Measurements from ENCODE around the gene ZNF75A. TPM values are rescaled to one million over a fixed set of nuclear protein-coding genes. Genes with fewer than 3 reads are reported as not detected.

The ZNF75A gene
- total RNA-seq: 35.8 and 36.5 TPM in 2 replicates

DNA sequence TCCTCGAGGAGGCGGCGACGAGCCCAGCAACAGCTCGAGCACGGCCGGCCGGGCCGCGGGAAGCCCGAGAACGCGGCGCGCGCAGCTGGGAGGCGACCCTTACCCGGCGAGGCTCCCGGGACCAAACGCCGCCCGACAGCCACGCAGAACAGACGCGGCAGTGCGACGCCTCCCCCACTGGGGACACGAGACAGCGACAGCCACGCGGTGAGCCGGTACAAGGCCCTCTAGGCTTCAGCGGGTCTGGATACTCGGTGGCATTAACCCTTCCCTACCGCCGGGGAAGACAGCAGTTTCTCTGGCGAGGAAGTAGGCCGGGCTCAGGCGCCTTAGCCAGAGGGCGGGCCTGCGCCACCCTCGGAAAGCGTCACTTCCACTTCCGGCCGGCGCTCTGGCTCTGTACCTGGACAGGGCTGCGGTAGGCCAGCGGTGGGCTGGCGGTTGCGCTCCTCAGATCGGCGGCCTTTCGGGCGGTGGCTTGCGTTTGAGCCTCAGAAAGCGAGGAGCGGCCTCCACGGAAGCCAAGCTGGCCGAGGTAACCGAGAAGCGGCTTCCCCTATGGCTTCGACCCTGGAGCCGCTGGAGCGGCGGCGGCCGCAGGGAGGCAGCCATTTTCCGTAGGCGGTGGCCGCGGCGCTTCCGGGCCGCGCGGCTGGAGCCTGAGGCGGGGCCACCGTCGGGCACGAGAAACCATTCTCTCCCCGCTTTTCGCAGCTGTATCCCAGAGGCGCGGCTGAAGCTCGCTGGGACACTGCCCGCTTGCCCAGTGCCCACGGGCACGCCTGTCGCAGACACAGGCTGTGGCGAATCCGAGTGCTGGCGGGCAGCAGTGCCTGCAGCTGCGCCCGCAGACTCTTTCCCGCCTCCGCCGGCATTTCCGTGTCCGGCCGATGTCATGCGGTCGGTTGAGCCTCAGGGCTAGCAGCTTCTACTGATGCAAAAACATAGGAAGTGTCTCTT, at the start of gene ZNF75A, which contains the start of gene TIGD7:
Gene ZNF75A, plus strand, starts transcription at position 389 of the 960 bp plus-strand sequence. CDS start 2,932 bp downstream, outside the sequence.
Gene TIGD7, minus strand, starts transcription at position 322 of the 960 bp plus-strand sequence. CDS start 4,816 bp downstream, outside the sequence.

DNA sequence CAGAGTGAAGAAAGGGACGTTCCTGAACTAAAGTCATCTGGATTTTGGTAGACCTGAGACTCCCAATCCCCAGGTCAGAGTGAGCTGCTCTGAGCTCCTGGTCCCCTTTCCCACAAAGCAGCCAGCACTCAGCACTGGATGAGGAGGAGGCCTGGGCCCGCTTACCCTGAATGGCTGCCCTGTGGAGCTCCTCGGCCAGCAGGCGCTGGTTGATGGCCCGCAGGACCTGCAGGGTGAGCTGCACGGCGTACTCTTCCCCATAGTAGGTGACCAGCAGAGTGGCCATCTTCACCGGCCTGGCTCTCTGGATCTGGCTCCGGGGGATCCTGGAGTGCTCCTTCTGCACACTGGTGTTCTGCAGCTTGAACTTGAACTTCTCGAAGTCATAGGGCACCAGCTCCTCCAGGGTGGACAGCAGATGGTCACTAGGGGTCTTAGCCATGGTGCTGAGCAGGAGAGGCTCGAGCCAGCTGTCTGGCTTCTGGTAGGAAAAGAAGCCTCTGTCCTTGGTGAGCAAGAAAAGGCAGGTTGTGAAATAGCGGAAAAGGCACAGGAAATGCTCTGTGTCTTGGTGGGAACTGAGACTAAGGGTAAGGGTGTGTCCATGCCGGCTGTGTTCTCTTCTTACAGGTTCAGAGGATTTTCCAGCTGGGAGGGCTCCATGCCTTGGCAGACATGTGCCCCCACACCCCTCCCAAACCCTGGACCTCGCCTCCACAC, 49.0 kb upstream of the ZNF75A start, which contains the start of gene MEFV:
Gene MEFV, minus strand, starts transcription at position 488 of the 720 bp plus-strand sequence. Its CDS starts 46 bp downstream, at position 442.

DNA sequence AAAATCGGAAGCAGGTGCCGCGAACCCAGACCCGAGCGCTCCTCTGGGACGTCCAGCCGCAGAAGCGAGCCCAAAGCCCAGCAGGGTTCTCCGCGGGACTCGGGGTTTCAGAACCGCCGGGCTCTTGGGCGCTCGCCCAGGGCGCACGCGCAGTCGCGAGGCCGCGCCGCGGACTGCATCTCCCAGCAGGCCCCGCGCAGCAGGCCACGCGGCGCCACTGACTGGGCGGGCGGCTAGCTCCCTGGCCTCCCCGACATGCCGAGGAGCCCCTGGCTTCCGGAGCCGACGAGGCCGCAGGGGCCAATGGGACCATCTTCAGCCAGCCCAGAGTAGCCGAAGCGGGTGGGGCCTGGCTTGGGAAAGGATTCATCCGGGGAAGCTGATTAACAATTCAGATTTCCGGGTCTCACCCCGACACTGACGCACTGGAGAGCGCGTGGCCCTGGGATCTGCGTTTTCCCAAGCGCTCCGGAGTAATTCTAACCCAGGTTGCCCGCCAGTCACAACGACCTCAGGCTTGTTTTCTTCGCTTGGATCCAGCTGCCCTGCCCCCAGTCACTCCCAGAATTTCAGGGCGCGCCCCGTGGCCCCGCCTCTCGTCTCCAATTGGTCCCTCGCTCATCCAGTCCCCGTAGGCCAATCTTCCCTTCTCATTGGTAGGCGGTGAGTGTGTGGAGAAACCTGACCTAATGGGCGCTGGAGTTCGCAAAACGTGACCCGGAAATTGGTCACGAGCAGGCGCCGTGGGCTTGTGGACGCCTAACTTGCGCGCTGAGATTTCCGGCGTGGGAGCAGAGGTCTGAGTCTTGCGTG, 22.4 kb upstream of the ZNF75A start, which contains the start of gene ZNF263:
Gene ZNF263, plus strand, starts transcription at position 762 of the 813 bp plus-strand sequence. CDS start 328 bp downstream, outside the sequence.

DNA sequence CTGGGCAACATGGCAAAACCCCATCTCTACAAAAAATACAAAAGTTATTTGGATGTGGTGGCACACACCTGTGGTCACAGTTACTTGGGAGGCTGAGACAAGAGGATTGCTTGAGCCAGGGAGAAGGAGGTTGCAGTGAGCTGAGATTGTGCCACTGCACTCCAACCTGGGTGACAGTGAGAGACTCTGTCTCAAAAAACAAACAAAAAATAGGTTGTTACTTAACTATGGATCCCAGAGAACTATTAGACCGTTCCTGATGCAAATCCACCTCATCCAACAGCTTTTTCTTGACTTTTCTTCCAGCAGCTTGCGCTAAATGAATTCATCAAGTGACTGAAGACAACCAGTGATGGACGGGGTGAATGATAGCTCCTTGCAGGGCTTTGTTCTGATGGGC, 50.3 kb downstream of the ZNF75A start, which contains the start of gene OR2C1:
Gene OR2C1, plus strand, starts transcription at position 301 of the 400 bp plus-strand sequence. Its CDS starts 52 bp downstream, at position 353.

Other genes with a start within 250 kb of the ZNF75A start
- gene IL32, start 239.9 kb upstream of the ZNF75A start, total RNA-seq: 0.79 and 7.4 TPM in 2 replicates
- not detected in 2 replicates for gene ZSCAN10, start 206.2 kb upstream of the ZNF75A start, total RNA-seq
- 13.7 and 19.2 TPM in 2 replicates for gene ZNF205, start 192.9 kb upstream of the ZNF75A start, total RNA-seq
- 11.4 and 13.2 TPM in 2 replicates for gene ZNF213, start 170.5 kb upstream of the ZNF75A start, total RNA-seq
- gene OR1F1, start 117.3 kb upstream of the ZNF75A start, total RNA-seq: not detected in 2 replicates
- gene ZNF200, start 70.3 kb upstream of the ZNF75A start, total RNA-seq: 8.6 and 10.6 TPM in 2 replicates
- gene MEFV, start 48.9 kb upstream of the ZNF75A start, total RNA-seq: 0.22 TPM in 1 of 2 replicates, not detected in the other
- 47.8 and 63.6 TPM in 2 replicates for gene ZNF263, start 22.0 kb upstream of the ZNF75A start, total RNA-seq
- gene TIGD7, start 67 bp upstream of the ZNF75A start, total RNA-seq: 4.1 and 6.7 TPM in 2 replicates
- gene OR2C1, start 50.4 kb downstream of the ZNF75A start, total RNA-seq: under 0.01 and 0.43 TPM in 2 replicates
- 11.1 and 11.4 TPM in 2 replicates for gene ZSCAN32, start 95.5 kb downstream of the ZNF75A start, total RNA-seq
- 7.6 and 7.9 TPM in 2 replicates for gene ZNF174, start 95.7 kb downstream of the ZNF75A start, total RNA-seq
- 1.2 and 2.3 TPM in 2 replicates for gene ZNF597, start 138.0 kb downstream of the ZNF75A start, total RNA-seq
- 20.0 and 30.6 TPM in 2 replicates for gene NAA60, start 138.2 kb downstream of the ZNF75A start, total RNA-seq
- not detected in 2 replicates for gene C16orf90, start 190.0 kb downstream of the ZNF75A start, total RNA-seq
- 8.8 and 18.8 TPM in 2 replicates for gene CLUAP1, start 195.5 kb downstream of the ZNF75A start, total RNA-seq